Activated CD4-positive, alpha-beta T cell treated with anti-CD3 and anti-CD28 coated beads, Interleukin-2, Interleukin-4, amounts not matched to agents 100 ng/mL and 50 ng/mL, durations not matched to agents 16 hours and 8 hours (primary cell): Measurements from ENCODE around the gene HSDL1.

Experiments
- DNase-seq: peaks from one replicate; pipeline ENCODE4 v3.0.0-alpha.2; 2020; ENCODE audit warnings: low spot score

The HSDL1 gene

GRCh38 chr16:84176192-84177053 lies 31.4 kb upstream of the HSDL1 start:
- DNase-seq: no peak

DNA sequence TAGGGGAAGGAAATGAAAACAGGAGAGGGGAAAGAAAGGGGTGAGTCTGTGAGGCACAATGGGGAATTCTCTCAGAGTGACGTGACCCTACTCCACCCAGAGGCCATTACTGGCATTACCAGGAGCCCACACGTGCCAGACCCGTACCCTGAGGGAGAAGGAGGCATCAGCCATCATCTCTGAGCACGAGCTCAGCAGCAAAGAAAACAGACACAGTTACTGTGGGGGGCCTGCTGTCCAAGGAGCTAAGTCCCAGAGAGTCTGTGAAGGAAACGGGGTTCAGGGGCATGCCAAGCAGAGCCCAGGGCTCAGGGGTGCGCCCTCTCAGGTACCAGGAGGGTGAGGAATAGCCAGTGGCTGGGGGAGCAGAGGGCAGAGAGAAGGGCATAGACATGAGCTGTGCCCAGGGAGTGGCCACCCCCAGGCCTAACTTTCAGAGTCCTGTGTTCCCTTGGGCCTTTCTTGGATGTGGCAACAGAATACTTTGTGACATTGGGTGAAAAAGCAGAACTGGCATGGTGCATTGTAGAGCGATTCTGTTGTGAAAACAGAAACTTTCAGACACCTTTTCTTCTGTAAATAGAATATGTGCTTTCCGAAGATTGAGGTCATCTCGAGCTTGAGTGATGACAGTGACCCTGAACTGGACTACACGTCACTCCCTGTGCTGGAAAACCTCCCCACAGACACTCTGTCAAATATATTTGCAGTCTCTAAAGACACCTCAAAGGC lies 30.5 kb upstream of the HSDL1 start:
- peak; percentile 49 for DNase-seq

DNA sequence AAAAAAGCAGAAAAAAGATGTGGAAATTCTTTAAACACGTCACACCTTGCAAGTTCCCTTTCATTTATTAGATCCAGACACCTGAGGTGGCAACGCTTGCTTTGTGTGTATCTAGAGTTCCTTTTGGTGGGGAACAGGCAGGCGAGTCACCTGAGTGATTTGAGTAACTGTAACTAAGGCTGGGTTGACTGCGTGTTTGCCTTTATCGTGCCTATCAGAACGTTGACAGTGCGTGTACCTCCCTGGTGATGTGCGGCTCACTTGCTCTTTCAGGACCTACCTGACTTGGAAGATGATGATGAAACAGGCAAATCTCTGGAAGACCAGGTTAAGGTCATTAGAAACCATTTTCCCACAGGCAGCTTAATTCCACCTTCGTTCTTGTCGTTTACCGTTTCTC lies 29.4 kb upstream of the HSDL1 start:
- DNase-seq: no peak

DNA sequence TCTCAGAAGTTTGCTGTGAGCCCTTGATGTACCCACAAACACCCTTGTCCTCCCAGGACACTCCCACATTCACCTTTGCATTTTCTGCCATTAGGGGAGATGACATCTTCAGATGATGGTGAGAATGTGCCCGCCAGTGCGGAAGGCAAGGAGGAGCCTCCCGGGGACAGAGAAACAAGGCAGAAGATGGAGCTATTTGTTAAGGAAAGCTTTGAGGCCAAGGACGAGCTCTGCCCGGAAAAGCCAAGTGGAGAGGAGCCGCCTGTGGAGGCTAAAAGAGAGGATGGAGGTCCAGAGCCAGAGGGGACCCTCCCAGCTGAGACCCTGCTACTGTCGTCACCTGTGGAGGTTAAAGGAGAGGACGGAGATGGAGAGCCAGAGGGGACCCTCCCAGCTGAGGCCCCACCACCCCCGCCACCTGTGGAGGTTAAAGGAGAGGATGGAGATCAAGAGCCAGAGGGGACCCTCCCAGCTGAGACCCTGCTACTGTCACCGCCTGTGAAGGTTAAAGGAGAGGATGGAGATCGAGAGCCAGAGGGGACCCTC lies 24.9 kb upstream of the HSDL1 start:
- DNase-seq: no peak

DNA sequence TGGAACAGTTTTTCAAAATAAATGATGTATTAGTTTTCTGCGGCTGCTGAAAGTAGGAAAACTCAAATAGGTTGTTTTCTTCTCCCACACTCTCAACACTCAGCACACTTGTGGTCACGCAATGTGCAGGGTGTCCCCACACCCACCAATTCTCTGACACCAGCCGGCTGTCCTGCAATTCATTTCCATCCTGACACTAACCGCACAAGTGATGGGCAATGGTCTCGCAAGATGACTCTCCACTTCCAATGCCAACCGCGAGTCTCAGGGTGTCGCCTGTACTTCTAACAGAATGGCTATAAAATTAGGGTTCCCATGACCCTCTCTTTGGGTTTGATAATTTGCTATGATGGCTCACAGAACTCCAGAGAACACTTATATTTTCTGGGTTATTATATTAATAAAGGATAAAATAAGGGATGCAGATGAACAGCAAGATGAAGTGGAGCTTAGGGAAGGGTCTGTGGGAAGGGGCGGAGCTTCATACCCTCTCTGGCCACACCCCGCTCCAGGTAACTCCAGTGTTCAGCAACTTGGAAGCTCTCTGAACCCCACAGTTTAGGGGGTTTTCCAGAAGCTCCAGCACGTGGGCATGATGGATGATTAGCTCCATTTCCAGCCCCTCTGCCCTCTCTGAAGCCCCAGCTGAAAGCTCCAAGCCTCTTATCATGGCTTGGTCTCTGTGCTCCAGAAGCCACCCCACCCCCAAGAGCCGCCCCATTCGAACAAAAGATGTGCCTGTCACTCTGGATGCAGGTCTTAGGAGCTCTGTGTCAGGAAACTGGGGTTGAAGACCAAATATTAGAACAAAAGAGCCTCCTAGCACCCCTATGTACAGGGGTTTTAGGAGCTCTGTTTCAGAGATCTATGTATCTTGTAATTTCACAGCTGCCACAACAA lies 22.1 kb upstream of the HSDL1 start:
- DNase-seq: peak; percentile 74

DNA sequence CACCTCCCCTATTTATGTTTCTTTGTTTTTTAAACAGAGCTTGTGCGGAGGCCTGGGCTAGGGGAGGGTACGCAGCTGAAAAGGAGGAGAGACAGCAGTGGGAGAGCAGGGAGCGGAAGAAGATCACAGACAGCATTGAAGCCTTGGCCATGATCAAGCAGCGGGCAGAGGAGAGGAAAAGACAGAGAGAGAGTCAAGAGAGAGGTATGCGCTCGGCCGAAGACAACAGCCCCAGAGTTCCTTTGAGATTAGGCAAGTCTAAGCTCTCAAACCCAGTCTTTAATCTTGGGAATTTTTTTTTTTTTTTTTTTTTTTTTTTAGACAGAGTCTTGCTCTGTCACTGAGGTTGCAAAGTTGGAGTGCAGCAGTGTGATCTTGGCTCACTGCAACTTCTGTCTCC lies 20.8 kb upstream of the HSDL1 start:
- DNase-seq: no peak

DNA sequence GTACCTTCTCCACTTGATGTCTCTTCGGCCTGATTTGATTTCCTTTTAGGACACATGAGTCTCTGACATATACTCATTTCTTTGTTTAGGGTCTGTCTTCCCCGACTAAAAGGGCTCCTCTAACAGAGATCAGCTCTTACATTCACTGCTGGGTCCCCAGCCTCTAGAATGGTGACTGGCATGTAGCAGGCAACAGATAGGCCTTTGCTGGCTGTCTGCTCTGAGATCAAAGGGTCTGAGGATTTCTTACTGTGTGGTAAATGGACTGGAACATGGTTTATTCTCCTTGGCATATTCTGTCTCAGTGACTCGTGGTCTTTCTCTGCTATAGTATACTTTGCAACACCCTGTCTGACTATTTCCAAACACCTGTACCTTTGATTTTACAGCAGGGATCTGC lies 16.8 kb upstream of the HSDL1 start:
- no peak for DNase-seq

- no peak for DNase-seq
Measured at GRCh38 chr16:84161037-84161436, 16.1 kb upstream of the HSDL1 start.

GRCh38 chr16:84159800-84160199 lies 14.8 kb upstream of the HSDL1 start:
- DNase-seq: no peak

GRCh38 chr16:84159007-84159406 lies 14.0 kb upstream of the HSDL1 start:
- DNase-seq: no peak

DNA sequence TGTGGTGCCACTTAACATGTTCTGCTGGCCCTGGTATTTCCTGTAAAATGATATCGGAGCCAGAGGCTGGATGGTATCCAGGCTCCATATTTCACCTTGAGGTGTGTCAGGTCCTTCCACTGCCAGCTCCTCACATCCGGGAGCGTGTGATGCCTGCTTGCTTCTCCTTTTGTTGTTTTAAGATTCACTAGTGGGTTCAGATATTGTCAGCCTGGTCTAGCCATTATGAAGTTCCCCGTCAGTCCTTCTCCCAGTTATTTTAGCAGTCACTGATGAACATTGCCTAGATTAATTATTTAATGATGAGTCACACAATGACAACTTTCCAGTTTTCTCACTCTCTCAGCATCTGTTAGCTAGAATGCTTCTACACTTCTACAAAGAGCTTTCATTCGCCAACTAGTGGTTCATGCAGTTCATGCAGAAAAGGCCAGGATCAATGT lies 11.4 kb upstream of the HSDL1 start:
- DNase-seq: no peak

GRCh38 chr16:84155771-84156170 lies 10.8 kb upstream of the HSDL1 start:
- DNase-seq: no peak

- DNase-seq: no peak
Measured at GRCh38 chr16:84155226-84155625, 10.2 kb upstream of the HSDL1 start.

- DNase-seq: no peak
Measured at GRCh38 chr16:84153660-84154214, 8.8 kb upstream of the HSDL1 start.

- no peak for DNase-seq
Measured at GRCh38 chr16:84150926-84151325, 5.9 kb upstream of the HSDL1 start.

- DNase-seq: peak; percentile 25
Measured at GRCh38 chr16:84144209-84144858, 643 bp downstream of the HSDL1 start.

DNA sequence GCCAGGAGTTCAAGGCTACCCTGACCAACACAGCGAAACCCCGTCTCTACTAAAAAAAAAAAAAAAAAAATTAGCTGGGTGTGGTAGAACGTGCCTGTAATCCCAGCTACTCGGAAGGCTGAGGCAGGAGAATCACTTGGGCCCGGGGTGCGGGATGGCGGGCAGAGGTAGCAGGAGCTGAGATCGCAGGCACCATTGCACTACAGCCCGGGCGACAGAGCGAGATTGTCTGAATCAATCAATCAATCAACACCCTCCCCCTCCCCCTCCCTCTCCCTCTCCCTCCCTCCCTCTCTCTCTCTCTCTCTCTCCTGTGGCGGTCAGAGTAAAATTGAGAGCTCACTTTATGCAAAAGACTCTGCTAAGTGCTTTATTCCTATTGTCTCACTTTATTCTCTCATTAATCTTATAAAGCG lies 1.2 kb downstream of the HSDL1 start:
- no peak for DNase-seq

DNA sequence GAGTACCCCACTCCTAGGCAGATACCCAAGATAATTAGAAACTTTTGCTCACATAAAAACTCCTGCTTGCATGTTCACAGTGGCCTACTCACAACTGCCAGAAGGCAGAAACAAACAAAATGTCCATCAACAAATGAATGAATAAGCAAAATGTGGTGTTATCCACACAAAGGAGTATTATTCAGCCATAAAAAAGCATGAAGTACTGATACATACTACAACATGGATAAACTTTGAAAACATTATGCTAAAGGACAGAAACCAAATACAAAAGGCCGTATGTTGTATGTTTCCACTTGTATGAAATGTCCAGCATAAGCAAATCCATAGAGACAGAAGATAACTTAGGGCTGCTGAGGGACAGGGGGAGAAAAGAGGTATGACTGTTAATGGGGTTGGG lies 1.9 kb downstream of the HSDL1 start:
- DNase-seq: no peak

DNA sequence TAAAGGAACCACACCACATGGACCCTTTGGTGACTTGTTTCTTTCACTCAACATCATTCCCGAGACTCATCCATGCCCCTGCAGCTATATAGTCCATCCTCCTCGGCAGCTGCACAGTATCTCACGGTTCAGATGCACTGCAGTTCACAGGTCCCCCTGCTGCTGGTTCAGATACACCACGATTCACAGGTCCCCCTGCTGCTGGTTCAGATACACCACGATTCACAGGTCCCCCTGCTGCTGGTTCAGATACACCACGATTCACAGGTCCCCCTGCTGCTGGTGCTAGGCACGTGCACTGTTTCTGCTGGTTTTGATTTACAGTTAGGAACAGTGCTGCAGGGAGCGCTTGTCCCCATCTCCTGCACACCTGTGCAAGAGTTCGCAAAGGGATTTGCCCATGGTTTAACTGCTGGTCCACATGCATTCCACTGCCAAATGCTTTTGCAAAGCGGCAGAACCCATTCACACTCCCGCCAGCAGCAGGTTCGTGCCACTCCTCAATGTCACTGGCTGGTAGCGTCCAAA lies 3.8 kb downstream of the HSDL1 start:
- no peak for DNase-seq

- no peak for DNase-seq
Measured at GRCh38 chr16:84139628-84140258, 5.2 kb downstream of the HSDL1 start.
